Esophagus muscularis mucosa (tissue), 4 donors: ENCODE data around the gene TMED10.

Experiments
- CTCF ChIP-seq, 3 experiments: fragments of 200-600 bp in 2 of 3; fragments of 450-650 bp in 1 of 3; sonication (generic) in 2 of 3; IDR thresholded peaks; one replicate each; pipeline ENCODE4 v1.5.1; 2017 to 2019; ENCODE audit warnings: antibody characterized with exemption in 3 of 3, mild to moderate bottlenecking in 2 of 3, moderate library complexity in 1 of 3
- EP300 ChIP-seq: sonication (generic); formaldehyde crosslinking; IDR thresholded peaks from one replicate; pipeline ENCODE4 v1.6.1; 2017; ENCODE audit warnings: antibody characterized with exemption
- POLR2A ChIP-seq: fragments of 450-650 bp; IDR thresholded peaks from one replicate; pipeline ENCODE4 v1.6.1; 2017; ENCODE audit warnings: antibody characterized with exemption, moderate library complexity, mild to moderate bottlenecking, low read depth
- POLR2AphosphoS5 ChIP-seq, 2 donors: sonication (generic); formaldehyde crosslinking; IDR thresholded peaks; one replicate each; pipeline ENCODE4 v1.6.1; 2017; ENCODE audit warnings: antibody characterized with exemption in 2 of 2

GRCh38 chr14:75165586-75166391 is 10.6 kb downstream of the TMED10 start:
- TF ChIP-seq POLR2AphosphoS5 (IDR thresholded peaks at IDR 0.05) (no peak), CTCF (IDR thresholded peaks at IDR 0.05) (no peak), EP300 (no peak), POLR2A (no peak)
